Activated T-helper 1 cell treated with anti-CD3 and anti-CD28 coated beads, Interleukin-12 subunit alpha, Interleukin-12 subunit beta, Interleukin-2, Interleukin-4 antibody, amounts not matched to agents 30 ng/mL and 10 ng/mL and 1 ng/mL, durations not matched to agents 14 hours and 24 hours and 36 hours (primary cell): Measurements from ENCODE around the gene HES5. TPM values are rescaled to one million over a fixed set of nuclear protein-coding genes. Genes with fewer than 3 reads are reported as not detected.

Source experiments
- total RNA-seq: library from RNA; stranded (reverse); gene quantifications from 2 replicates; pipeline ENCODE4 v1.2.3, GENCODE V29; 2022

Gene HES5
- total RNA-seq, 1 donor from 2014 or later, result not detected

Other genes with a start within 250 kb of the HES5 start
- gene MORN1, start 138.7 kb downstream of the HES5 start, total RNA-seq, result 8.4 and 8.6 TPM in 2 replicates
- 161 and 177 TPM in 2 replicates for gene RER1, start 138.4 kb downstream of the HES5 start, total RNA-seq
- gene PEX10, start 117.7 kb downstream of the HES5 start, total RNA-seq, result 22.4 and 24.0 TPM in 2 replicates
- 2.5 and 2.9 TPM in 2 replicates for gene PLCH2, start 54.0 kb downstream of the HES5 start, total RNA-seq
- gene PANK4, start 3.7 kb downstream of the HES5 start, total RNA-seq, result 65.6 and 67.6 TPM in 2 replicates
- gene TNFRSF14, start 26.1 kb upstream of the HES5 start, total RNA-seq, result 207 and 215 TPM in 2 replicates
- 39.5 and 42.1 TPM in 2 replicates for gene PRXL2B, start 56.5 kb upstream of the HES5 start, total RNA-seq
- gene MMEL1, start 102.8 kb upstream of the HES5 start, total RNA-seq, result 0.86 and 1.0 TPM in 2 replicates